GM12892 (cell line): ENCODE measurements around the gene SRP68.

Experiments
- POLR2A ChIP-seq: IDR thresholded peaks from 2 replicates; pipeline ENCODE4 v1.6.1; 2011; ENCODE audit warnings: low read depth, low read length, control low read depth
- POLR2AphosphoS5 ChIP-seq: IDR thresholded peaks from 2 replicates; pipeline ENCODE4 v1.6.1; 2011; ENCODE audit warnings: low read depth, low read length, control low read depth
- TAF1 ChIP-seq: IDR thresholded peaks from 2 replicates; pipeline ENCODE4 v1.6.1; 2011; ENCODE audit warnings: low read depth, mild to moderate bottlenecking, control low read depth, low read length, borderline replicate concordance

GRCh38 chr17:76107509-76107908 is 35.2 kb upstream of the SRP68 start:
- TF ChIP-seq POLR2AphosphoS5 (no peak), TAF1 (no peak), POLR2A (no peak)
